CD14-positive monocyte (primary cell): ENCODE measurements around the gene FNDC5. TPM values are rescaled to one million over a fixed set of nuclear protein-coding genes. Genes with fewer than 3 reads are reported as not detected.

ENCODE experiments used
- DNase-seq, 3 donors: peaks; one replicate each; pipeline ENCODE4 v3.0.0-alpha.2; 2011 to 2022
- H2AFZ ChIP-seq: 2 replicates; pipeline ENCODE4 v1.6.0; 2012; ENCODE audit warnings: mild to moderate bottlenecking, low read depth, low read length, inconsistent platforms; ENCODE audit not compliant: insufficient read depth, poor library complexity, severe bottlenecking
- H3K27ac ChIP-seq, 2 donors: 1 replicate in 1 of 2; 2 replicates in 1 of 2; pipeline ENCODE4 v1.5.1; 2012 to 2013; ENCODE audit warnings: low read length in 2 of 2, control low read depth in 1 of 2, inconsistent platforms in 1 of 2, low read depth in 1 of 2, mild to moderate bottlenecking in 1 of 2
- H3K27me3 ChIP-seq, 2 donors: one replicate each; pipeline versions ENCODE4 v1.6.0 to v1.6.1; 2011 to 2013; ENCODE audit warnings: low read length in 2 of 2; ENCODE audit not compliant: control insufficient read depth in 2 of 2, insufficient read depth in 2 of 2
- H3K36me3 ChIP-seq, 2 donors: replicated peaks in 1 of 2; 1 replicate in 1 of 2; 2 replicates in 1 of 2; pipeline versions ENCODE4 v1.5.1 to v1.6.1; 2012 to 2013; ENCODE audit warnings: low read length in 2 of 2, control low read depth in 1 of 2, inconsistent platforms in 1 of 2, mild to moderate bottlenecking in 1 of 2; ENCODE audit not compliant: insufficient read depth in 2 of 2, control insufficient read depth in 1 of 2
- H3K4me1 ChIP-seq, 2 donors: 1 replicate in 1 of 2; 2 replicates in 1 of 2; pipeline versions ENCODE4 v1.5.1 to v1.6.1; 2012 to 2013; ENCODE audit warnings: low read length in 2 of 2, control low read depth in 1 of 2, inconsistent platforms in 1 of 2, mild to moderate bottlenecking in 1 of 2, moderate library complexity in 1 of 2; ENCODE audit not compliant: insufficient read depth in 2 of 2, control insufficient read depth in 1 of 2
- H3K4me2 ChIP-seq: replicated peaks from 2 replicates; pipeline ENCODE3; 2012; ENCODE audit warnings: low read length, moderate library complexity, mild to moderate bottlenecking; ENCODE audit not compliant: poor library complexity, severe bottlenecking; ENCODE audit errors: extremely low read depth
- H3K4me3 ChIP-seq, 3 experiments: fragments of 200-600 bp in 1 of 3; sonication (generic) in 1 of 3; replicated peaks in 1 of 3; 1 replicate in 2 of 3; 2 replicates in 1 of 3; pipeline ENCODE4 v1.5.1; 2011 to 2013; ENCODE audit warnings: low read length in 3 of 3, mild to moderate bottlenecking in 3 of 3, control low read depth in 2 of 3, low read depth in 2 of 3, inconsistent platforms in 1 of 3, moderate library complexity in 1 of 3
- H3K79me2 ChIP-seq: 2 replicates; pipeline ENCODE4 v1.6.0; 2012; ENCODE audit warnings: mild to moderate bottlenecking, control low read depth, inconsistent platforms, low read length, moderate library complexity; ENCODE audit not compliant: insufficient read depth
- H3K9ac ChIP-seq: 2 replicates; pipeline ENCODE4 v1.6.0; 2017; ENCODE audit warnings: low read length, mild to moderate bottlenecking; ENCODE audit not compliant: insufficient read depth, poor library complexity, severe bottlenecking
- H3K9me3 ChIP-seq, 2 donors: replicated peaks in 1 of 2; 1 replicate in 1 of 2; 2 replicates in 1 of 2; pipeline versions ENCODE4 v1.5.1 to v1.6.1; 2012 to 2013; ENCODE audit warnings: low read length in 2 of 2, control low read depth in 1 of 2; ENCODE audit not compliant: control insufficient read depth in 1 of 2, insufficient read depth in 1 of 2
- H4K20me1 ChIP-seq: 2 replicates; pipeline ENCODE4 v1.6.0; 2012; ENCODE audit warnings: mild to moderate bottlenecking, low read length, control low read depth, moderate library complexity; ENCODE audit not compliant: insufficient read depth
- H3K27ac Mint-ChIP-seq, 7 donors: one replicate each; pipeline ENCODE4 v1.8.0; 2020; ENCODE audit warnings: mild to moderate bottlenecking in 7 of 7, mixed read lengths in 7 of 7, moderate library complexity in 6 of 7, inconsistent platforms in 2 of 7
- H3K27me3 Mint-ChIP-seq, 3 donors: one replicate each; pipeline ENCODE4 v1.8.0; 2021 to 2022; ENCODE audit warnings: low read depth in 3 of 3, mild to moderate bottlenecking in 3 of 3, mixed read lengths in 3 of 3, moderate library complexity in 3 of 3, inconsistent platforms in 1 of 3
- H3K36me3 Mint-ChIP-seq, 2 donors: one replicate each; pipeline ENCODE4 v1.8.0; 2020; ENCODE audit warnings: mixed read lengths in 2 of 2, inconsistent platforms in 1 of 2, mild to moderate bottlenecking in 1 of 2
- H3K4me1 Mint-ChIP-seq: one replicate; pipeline ENCODE4 v1.8.0; 2020; ENCODE audit warnings: mild to moderate bottlenecking, mixed read lengths
- H3K4me3 Mint-ChIP-seq, 2 donors: one replicate each; pipeline ENCODE4 v1.8.0; 2020; ENCODE audit warnings: mild to moderate bottlenecking in 2 of 2, mixed read lengths in 2 of 2, moderate library complexity in 1 of 2
- H3K9me3 Mint-ChIP-seq, 7 donors: one replicate each; pipeline ENCODE4 v1.8.0; 2020 to 2022; ENCODE audit warnings: mixed read lengths in 7 of 7, mild to moderate bottlenecking in 6 of 7, moderate library complexity in 6 of 7, inconsistent platforms in 2 of 7
- CTCF ChIP-seq: fragments of 200-600 bp; IDR thresholded peaks from one replicate; pipeline ENCODE4 v1.8.0; 2022; ENCODE audit warnings: antibody characterized with exemption, mild to moderate bottlenecking
- WGBS: methylation state at CpG from one replicate; pipeline ENCODE4 v1.1.5; 2013; ENCODE audit warnings: missing lambda C conversion rate; ENCODE audit not compliant: insufficient coverage; 5-methylcytosine and 5-hydroxymethylcytosine counted together
- intact Hi-C, 2 donors: fragments of 100-400 bp; cut with micrococcal nuclease; formaldehyde crosslinking; loops; one replicate each; pipeline versions ENCODE4 v1.15.0 to v1.15.1; 2023
- polyA plus RNA-seq, 3 donors: library from polyadenylated mRNA; depleted of rRNA in 1 of 3; unstranded in 2 of 3; stranded (reverse) in 1 of 3; fragments of 300-500 nt in 2 of 3; fragments of >200 nt in 1 of 3; fragmentation: Illumina TruSeq in 2 of 3; gene quantifications; 1 replicate in 2 of 3; 2 replicates in 1 of 3; pipeline ENCODE4 v1.2.3, GENCODE V29; 2012 to 2021

FNDC5 gene
- polyA plus RNA-seq, 3 donors: not detected

- peaks cover 0 to 7% of the 10 kb centered on the region in 2 donors for H3K36me3 Mint-ChIP-seq
- no peak overlapping the region for H3K4me3 Mint-ChIP-seq
- H3K4me2 ChIP-seq: no peak overlapping the region
- H2AFZ ChIP-seq: no peak overlapping the region
- no peaks in the 10 kb centered on the region for H3K36me3 ChIP-seq
- peaks cover 4 to 9% of the 10 kb centered on the region in 2 donors for H3K9me3 ChIP-seq
- H3K9ac ChIP-seq: no peak overlapping the region
- no peaks in the 10 kb centered on the region for H3K79me2 ChIP-seq
- H3K27ac ChIP-seq: no peak overlapping the region
- no peaks in the 10 kb centered on the region for H4K20me1 ChIP-seq
- peaks cover 4 to 13% (median 10%) of the 10 kb centered on the region in 7 donors for H3K9me3 Mint-ChIP-seq
- peaks cover 14% of the 10 kb centered on the region for H3K4me1 Mint-ChIP-seq
- no peak for DNase-seq
- intact Hi-C loops: no loop called here
- H3K4me1 ChIP-seq: peaks cover 4 to 10% of the 10 kb centered on the region in 2 donors
- no peak for TF ChIP-seq CTCF
- H3K27ac Mint-ChIP-seq: no peak overlapping the region
- 81% methylated on average over 4 of the region's 6 CpGs for WGBS
- peaks cover 73 to 95% (median 76%) of the 10 kb centered on the region in 3 donors for H3K27me3 Mint-ChIP-seq
- H3K4me3 ChIP-seq: no peak overlapping the region
- peaks cover 36 to 72% of the 10 kb centered on the region in 2 donors for H3K27me3 ChIP-seq
These were observed 24.0 kb upstream of the FNDC5 start for GRCh38 chr1:32894681-32895080.

DNA sequence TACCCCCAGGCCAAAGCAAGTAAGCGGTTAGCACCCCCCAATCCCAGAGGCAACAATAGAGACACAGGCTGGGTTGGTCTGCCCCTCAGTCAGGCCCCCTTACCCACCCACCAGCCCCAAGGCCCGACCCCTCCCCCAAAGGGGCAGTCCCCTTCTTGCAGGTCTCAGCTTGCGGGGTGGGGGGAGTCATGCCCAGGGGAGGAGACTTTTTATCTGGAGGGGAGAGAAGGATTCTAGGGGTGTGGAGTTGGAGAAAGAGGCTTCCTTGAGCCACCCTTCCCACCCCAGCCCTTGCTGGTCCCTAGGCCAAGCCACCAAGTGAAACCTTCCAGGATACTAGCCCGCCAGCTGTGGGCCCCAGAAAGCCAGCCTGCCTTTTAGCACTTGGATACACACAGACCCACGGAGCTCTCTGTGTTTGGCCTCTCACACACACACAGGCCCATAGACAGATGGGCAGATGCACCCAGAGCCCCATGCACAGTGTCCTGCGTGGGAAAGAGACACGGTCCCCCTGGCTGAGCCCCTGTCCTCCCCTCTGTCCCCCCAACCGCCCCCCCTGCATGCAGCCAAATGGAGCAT is 23.4 kb upstream of the FNDC5 start:
- H3K27ac Mint-ChIP-seq: no peak overlapping the region
- intact Hi-C loops: no loop called here
- H3K27me3 Mint-ChIP-seq: peaks cover 69 to 92% (median 71%) of the 10 kb centered on the region in 3 donors
- Histone ChIP-seq H3K4me3 (no peak overlapping the region), H3K4me1 (peaks cover 4 to 10% of the 10 kb centered on the region in 2 donors), H4K20me1 (no peaks in the 10 kb centered on the region), H3K4me2 (no peak overlapping the region), H3K27me3 (peaks cover 30 to 66% of the 10 kb centered on the region in 2 donors), H3K27ac (no peak overlapping the region), H3K9me3 (peaks cover 4 to 9% of the 10 kb centered on the region in 2 donors), H2AFZ (no peak overlapping the region), H3K79me2 (no peaks in the 10 kb centered on the region), H3K9ac (no peak overlapping the region), H3K36me3 (no peaks in the 10 kb centered on the region)
- H3K4me1 Mint-ChIP-seq: peaks cover 14% of the 10 kb centered on the region
- H3K9me3 Mint-ChIP-seq: peaks cover 4 to 13% (median 10%) of the 10 kb centered on the region in 7 donors
- WGBS: 83% methylated on average over 1 of the region's 8 CpGs
- peak overlapping the region in 1 of 2 donors; percentile 78 for H3K4me3 Mint-ChIP-seq
- TF ChIP-seq CTCF: no peak
- H3K36me3 Mint-ChIP-seq: peaks cover 0 to 7% of the 10 kb centered on the region in 2 donors
- no peak for DNase-seq
